ENCODE measurements around the gene DNM2. TPM values are rescaled to one million over a fixed set of nuclear protein-coding genes. Genes with fewer than 3 reads are reported as not detected.
"Not testable (repeated sequence)": the region's sequence is repeated elsewhere in the genome, so short reads cannot be mapped to it uniquely, and the experiment has no call there.

DNM2 gene
- total and polyA plus RNA-seq, 2 experiments from 2014 or later, result 47.2 to 60.5 TPM

DNA sequence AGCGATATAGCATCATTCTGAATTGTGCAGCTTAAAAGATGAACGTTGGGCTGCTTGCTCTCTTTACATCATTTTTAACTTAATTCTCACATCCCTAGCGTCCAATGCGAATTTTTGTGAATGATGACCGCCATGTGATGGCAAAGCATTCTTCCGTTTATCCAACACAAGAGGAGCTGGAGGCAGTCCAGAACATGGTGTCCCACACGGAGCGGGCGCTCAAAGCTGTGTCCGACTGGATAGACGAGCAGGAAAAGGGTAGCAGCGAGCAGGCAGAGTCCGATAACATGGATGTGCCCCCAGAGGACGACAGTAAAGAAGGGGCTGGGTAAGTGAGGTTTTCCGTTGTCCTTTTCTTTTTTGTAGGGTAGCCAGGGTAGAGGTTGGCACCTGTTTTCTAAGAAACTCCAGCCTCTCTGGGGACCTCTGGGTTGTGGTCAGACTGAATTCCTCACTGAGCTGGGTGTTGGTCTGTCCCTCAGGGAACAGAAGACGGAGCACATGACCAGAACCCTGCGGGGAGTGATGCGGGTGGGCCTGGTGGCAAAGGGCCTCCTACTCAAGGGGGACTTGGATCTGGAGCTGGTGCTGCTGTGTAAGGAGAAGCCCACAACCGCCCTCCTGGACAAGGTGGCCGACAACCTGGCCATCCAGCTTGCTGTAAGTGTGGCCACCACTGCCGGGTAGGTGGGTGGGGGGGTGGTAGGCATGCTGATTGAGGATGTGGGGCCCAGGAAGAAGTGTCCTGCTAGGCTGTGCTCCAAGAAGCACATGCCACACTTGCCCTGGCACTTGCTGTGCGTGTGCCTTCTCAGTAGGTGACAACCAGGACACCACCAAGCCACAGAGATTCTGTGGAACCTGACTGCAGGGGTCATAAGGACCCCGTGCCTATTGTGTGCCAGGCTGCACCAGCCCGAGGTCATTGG lies 46.7 kb upstream of the DNM2 start:
- H3K9me3 ChIP-seq (ENCODE audit: low read depth), result no peaks in the 10 kb centered on the region
- in situ Hi-C loops (cut with MboI), result no loop called here
- no peaks in the 10 kb centered on the region for H3K9me2 ChIP-seq (ENCODE audit: insufficient read depth)
- H2AFZ ChIP-seq, result no peak overlapping the region
- H3K4me3 ChIP-seq, result no peak overlapping the region
- H3K9ac ChIP-seq, result no peak overlapping the region
- TF ChIP-seq EZH2phosphoT487 (IDR thresholded peaks at IDR 0.05; ENCODE audit: insufficient read depth, low read depth) (no peak), EZH2 (IDR thresholded peaks at IDR 0.05; ENCODE audit: insufficient read depth, poor library complexity, severe bottlenecking) (no peak)
- H3F3A ChIP-seq (ENCODE audit: insufficient read depth), result 0 out of 2 replicates have a peak, but pooled peaks cover 10% of the 10 kb centered on the region
- DNase-seq, result no peak
- no peak overlapping the region for H3K27ac ChIP-seq
- peaks cover 20% of the 10 kb centered on the region for H3K36me3 ChIP-seq (ENCODE audit: low read depth)
- 93 to 94% methylated on average over 24 of the region's 24 CpGs for WGBS, 2 experiments (ENCODE audit: low coverage in 1 of 2, low lambda C conversion rate in 2 of 2, missing lambda C conversion rate in 2 of 2)
- no peak overlapping the region for H3K4me2 ChIP-seq (ENCODE audit: unreplicated experiment)
- peaks cover 9% of the 10 kb centered on the region; the same call in 1 of the 2 replicates for H3K4me1 ChIP-seq (ENCODE audit: insufficient read depth)
- peaks cover 25% of the 10 kb centered on the region; the same call in 1 of the 2 replicates for H4K20me1 ChIP-seq (ENCODE audit: insufficient read depth)
- peaks cover 99% of the 10 kb centered on the region for H3K79me2 ChIP-seq (ENCODE audit: insufficient read depth)
- no peaks in the 10 kb centered on the region for H3K27me3 ChIP-seq (replicated peaks; ENCODE audit: insufficient read depth)

DNA sequence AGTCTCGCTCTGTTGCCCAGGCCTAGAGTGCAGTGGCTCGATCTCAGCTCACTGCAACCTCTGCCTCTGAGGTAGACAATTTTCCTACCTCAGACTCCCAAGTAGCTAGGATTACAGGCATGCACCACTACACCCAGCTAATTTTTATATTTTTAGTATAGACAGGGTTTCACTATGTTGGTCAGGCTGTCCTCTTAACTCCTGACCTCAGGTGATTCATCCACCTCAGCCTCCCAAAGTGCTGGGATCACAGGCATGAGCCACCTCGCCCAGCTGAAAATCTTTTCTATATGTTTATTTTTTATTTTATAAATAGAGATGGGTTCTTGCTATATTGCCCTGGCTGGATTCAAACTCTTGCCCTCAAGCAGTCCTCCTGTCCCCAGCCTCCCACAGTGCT lies 46.0 kb upstream of the DNM2 start:
- H3K9me2 ChIP-seq (ENCODE audit: insufficient read depth); H3K4me3 ChIP-seq; H3K27ac ChIP-seq; in situ Hi-C loops (cut with MboI); H3K27me3 ChIP-seq (replicated peaks; ENCODE audit: insufficient read depth); DNase-seq; H3K9ac ChIP-seq; H2AFZ ChIP-seq; H3K9me3 ChIP-seq (ENCODE audit: low read depth); H3F3A ChIP-seq (ENCODE audit: insufficient read depth); H3K4me1 ChIP-seq (ENCODE audit: insufficient read depth); H3K4me2 ChIP-seq (ENCODE audit: unreplicated experiment): not testable (repeated sequence)
- Histone ChIP-seq H3K79me2 (ENCODE audit: insufficient read depth) (peaks cover 99% of the 10 kb centered on the region), H4K20me1 (ENCODE audit: insufficient read depth) (peaks cover 25% of the 10 kb centered on the region; the same call in 1 of the 2 replicates), H3K36me3 (ENCODE audit: low read depth) (peaks cover 21% of the 10 kb centered on the region)
- WGBS, 2 experiments (ENCODE audit: low coverage in 1 of 2, low lambda C conversion rate in 2 of 2, missing lambda C conversion rate in 2 of 2), result 92 to 93% methylated on average over 3 of the region's 3 CpGs

DNA sequence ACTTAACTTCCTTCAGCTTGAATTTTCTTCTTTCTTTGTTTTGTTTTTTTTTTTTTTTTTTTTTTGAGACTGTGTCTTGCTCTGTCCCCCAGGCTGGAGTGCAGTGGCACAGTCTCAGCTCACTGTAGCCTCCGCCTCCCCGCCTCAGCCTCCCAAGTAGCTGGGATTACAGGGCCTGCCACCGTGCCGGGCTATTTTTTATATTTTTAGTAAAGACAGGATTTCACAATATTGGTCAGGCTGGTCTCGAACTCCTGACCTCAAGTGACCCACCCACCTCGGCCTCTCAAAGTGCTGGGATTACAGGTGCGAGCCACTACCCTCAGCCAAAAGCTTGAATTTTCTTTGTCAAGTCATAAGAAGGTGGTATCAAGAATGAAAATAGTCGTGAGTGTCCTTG lies 42.7 kb upstream of the DNM2 start:
- DNase-seq; H3K27me3 ChIP-seq (replicated peaks; ENCODE audit: insufficient read depth); H3K9me3 ChIP-seq (ENCODE audit: low read depth); in situ Hi-C loops (cut with MboI); H3K27ac ChIP-seq; H3K4me1 ChIP-seq (ENCODE audit: insufficient read depth); H3K9ac ChIP-seq; H4K20me1 ChIP-seq (ENCODE audit: insufficient read depth); H3F3A ChIP-seq (ENCODE audit: insufficient read depth); H3K4me3 ChIP-seq; H3K4me2 ChIP-seq (ENCODE audit: unreplicated experiment); H3K9me2 ChIP-seq (ENCODE audit: insufficient read depth); H2AFZ ChIP-seq: not testable (repeated sequence)
- Histone ChIP-seq H3K36me3 (ENCODE audit: low read depth) (peaks cover 53% of the 10 kb centered on the region), H3K79me2 (ENCODE audit: insufficient read depth) (peaks cover 99% of the 10 kb centered on the region)
- WGBS, 2 experiments (ENCODE audit: low coverage in 1 of 2, low lambda C conversion rate in 2 of 2, missing lambda C conversion rate in 2 of 2), result 75 to 81% methylated on average over 8 of the region's 8 CpGs

DNA sequence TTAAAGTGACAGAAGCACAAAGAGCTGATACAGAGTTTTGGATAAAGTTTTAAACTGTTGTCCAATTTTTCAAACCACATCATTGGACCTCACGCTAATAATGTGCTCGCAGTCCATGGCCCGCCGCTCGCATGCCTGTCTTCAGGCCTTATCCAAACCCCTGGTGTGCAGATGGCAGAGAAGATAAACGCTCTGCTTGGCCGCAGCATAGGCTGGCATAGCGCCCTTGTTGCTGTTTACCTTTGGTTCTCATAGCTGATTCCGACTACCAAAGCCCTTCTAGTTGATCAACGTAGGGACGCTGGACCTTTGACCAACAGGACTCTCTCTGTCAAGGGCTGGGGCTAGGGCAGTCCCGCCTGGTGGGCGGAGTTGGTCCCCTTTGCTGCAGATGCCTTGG lies 40.1 kb upstream of the DNM2 start:
- Histone ChIP-seq H3K27me3 (replicated peaks; ENCODE audit: insufficient read depth) (no peaks in the 10 kb centered on the region), H3K4me1 (ENCODE audit: insufficient read depth) (no peaks in the 10 kb centered on the region), H3K9ac (no peak overlapping the region), H3K36me3 (ENCODE audit: low read depth) (peaks cover 54% of the 10 kb centered on the region), H2AFZ (no peak overlapping the region), H3F3A (ENCODE audit: insufficient read depth) (no peaks in the 10 kb centered on the region), H3K79me2 (ENCODE audit: insufficient read depth) (peaks cover 83% of the 10 kb centered on the region), H3K4me2 (ENCODE audit: unreplicated experiment) (no peak overlapping the region), H3K4me3 (no peak overlapping the region), H3K9me3 (ENCODE audit: low read depth) (no peaks in the 10 kb centered on the region), H4K20me1 (ENCODE audit: insufficient read depth) (no peaks in the 10 kb centered on the region), H3K9me2 (ENCODE audit: insufficient read depth) (no peaks in the 10 kb centered on the region), H3K27ac (no peak overlapping the region)
- in situ Hi-C loops (cut with MboI), result no loop called here
- 94 to 95% methylated on average over 13 of the region's 13 CpGs for WGBS, 2 experiments (ENCODE audit: low coverage in 1 of 2, low lambda C conversion rate in 2 of 2, missing lambda C conversion rate in 2 of 2)
- no peak for DNase-seq
- TF ChIP-seq EZH2phosphoT487 (IDR thresholded peaks at IDR 0.05; ENCODE audit: insufficient read depth, low read depth), result no peak
